Measurements from ENCODE around the gene ANKRD55.
"Not testable (repeated sequence)": the region's sequence is repeated elsewhere in the genome, so short reads cannot be mapped to it uniquely, and the experiment has no call there.

Gene ANKRD55

DNA sequence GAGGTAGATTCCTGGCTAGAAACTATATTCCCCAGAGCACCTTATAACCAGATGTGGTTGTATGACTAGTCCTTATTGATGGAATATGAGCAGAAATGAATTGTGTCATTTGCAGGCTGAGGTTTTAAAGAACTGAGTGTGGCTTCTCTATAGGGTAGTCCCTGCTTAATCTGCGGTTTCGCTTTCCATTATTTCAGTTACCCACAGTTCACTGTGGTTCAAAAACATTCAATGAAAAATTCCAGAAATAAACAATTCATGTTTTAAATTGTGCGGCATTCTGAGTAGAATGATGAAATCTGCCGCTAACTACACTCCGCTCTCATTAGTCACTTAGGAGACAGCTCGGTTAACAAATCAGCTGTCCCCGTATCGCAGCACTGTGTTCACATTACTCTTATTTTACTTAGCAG lies 65.1 kb downstream of the ANKRD55 start:
- no peak for DNase-seq (ENCODE audit: low read depth in 2 of 2)

DNA sequence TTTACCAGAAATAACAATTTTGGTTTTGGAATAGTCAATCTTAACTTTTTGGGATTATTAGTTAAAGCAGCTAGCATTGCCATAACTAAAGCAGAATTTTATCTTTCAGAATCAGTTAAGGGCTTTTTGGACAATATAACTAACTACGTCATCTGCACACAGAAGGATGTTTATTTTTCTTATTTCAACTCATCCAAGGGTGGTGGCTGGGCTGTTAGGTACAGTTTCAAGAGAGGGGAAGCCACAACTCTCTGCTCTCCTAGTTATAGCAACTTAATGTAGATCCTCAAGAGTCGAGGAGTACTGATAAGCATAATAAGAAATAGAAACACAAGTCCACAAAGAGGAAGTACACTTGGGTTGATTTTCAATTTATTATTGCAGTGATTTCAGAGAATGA lies 65.6 kb downstream of the ANKRD55 start:
- no peak for DNase-seq (ENCODE audit: low read depth in 2 of 2)

DNA sequence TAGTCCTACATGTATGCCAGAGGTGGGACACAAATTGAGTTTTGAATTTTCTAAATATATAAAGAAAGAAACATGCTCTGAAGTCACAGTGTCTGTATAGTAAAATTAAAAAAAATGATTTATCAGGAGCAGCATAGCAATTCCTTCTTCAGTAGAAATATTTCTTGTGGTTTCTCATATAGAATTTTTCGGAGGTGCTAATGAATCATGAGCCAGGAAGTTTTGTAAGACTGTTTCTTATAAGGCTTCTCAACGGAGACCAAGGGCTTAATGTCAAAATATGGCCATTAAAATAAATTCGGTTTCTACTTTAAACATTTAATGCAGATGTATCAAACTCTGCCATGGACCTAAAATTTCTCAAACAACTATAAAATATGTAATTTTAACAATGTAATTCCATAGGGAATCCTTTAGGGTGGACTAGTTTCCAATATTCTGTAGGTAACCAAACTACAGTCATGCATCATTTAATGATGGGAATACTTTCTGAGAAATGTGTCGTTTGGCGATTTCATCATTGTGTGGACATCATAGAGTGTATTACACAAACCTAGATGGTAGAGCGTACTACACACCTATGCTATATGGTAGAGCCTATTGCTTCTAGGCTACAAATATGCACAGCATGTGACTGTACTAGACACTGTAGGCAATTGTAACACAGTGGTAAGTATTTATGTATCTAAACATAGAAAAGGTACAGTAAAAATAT lies 66.3 kb downstream of the ANKRD55 start:
- DNase-seq (ENCODE audit: low read depth in 2 of 2), result no peak

DNA sequence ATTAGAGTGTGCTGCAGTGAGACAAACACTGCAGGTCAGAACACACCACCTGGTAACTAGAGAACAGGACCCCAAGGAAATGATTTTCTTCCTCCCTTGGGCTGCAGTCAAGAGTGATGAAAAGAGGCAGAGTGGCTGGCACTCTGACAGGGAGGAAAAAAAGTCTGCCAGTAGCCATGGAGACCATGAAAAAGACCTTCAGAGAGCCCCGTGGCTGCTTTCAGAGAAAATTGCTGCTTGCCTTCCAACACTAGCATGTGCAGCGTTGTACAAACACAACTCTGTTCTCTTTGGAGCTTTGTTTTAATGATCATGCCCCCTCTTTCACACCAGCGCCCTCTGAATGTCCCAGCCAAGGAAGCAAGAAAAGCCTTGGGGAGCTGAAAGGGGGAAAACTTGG lies 68.8 kb downstream of the ANKRD55 start:
- DNase-seq (ENCODE audit: low read depth in 2 of 2), result no peak

- DNase-seq (ENCODE audit: low read depth in 2 of 2), result no peak
Measured at GRCh38 chr5:56161927-56162326, 71.2 kb downstream of the ANKRD55 start.

DNA sequence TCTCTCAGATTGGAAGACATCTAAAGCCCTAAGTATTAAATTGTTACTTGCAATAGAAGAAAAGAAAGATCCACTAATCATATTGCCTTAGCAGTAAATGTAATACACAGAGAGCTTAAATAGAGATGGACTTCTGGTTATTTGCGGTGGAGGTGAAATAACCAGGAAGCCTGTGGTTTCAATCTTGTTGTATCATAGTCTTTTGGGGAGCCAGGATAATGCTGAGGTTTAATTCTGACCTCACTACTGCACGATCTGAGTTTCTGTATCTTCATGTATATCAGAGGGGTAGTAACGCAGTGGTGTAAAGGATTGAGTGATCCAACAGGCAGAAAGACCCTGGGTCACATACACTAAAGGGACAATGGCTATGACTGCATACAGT lies 71.7 kb downstream of the ANKRD55 start:
- DNase-seq (ENCODE audit: low read depth in 2 of 2), result no peak

- DNase-seq (ENCODE audit: low read depth in 2 of 2), result no peak
Measured at GRCh38 chr5:56160723-56161438, 72.2 kb downstream of the ANKRD55 start.

- no peak for DNase-seq (ENCODE audit: low read depth in 2 of 2)
Measured at GRCh38 chr5:56159521-56159947, 73.6 kb downstream of the ANKRD55 start.

DNA sequence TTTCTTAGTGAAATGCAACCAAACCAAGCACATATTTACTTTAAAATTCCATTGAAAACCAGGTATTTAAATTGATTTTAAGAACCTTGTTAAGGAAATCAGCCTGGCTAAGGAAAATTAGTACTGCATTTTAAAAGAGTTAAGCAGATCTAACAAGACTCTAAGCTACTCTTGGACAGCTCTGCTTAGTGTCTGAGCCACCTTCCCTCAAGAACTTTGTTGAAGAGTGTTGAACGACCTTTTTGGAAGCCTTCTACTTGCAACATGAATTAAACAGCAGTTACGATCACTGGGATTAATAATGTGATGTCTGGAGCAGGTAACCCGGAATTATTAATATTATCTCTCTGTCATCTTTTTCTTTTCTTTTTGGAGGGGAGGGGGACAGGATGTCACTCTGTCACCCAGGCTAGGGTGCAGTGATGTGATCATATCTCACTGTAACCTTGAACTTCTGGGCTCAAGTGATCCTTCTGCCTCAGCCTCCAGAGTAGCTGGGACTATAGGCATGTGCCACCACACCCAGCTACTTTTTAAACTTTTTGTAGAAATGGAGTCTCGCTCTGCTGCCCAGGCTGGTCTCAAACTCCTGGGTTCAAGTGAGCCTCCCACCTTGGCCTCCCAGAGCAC lies 74.7 kb downstream of the ANKRD55 start:
- DNase-seq (ENCODE audit: low read depth in 2 of 2), result no peak

GRCh38 chr5:56157191-56157621 lies 75.9 kb downstream of the ANKRD55 start:
- not testable (repeated sequence) for DNase-seq (ENCODE audit: low read depth in 2 of 2)

GRCh38 chr5:56156585-56157190 lies 76.4 kb downstream of the ANKRD55 start:
- DNase-seq (ENCODE audit: low read depth in 2 of 2), result not testable (repeated sequence)

DNA sequence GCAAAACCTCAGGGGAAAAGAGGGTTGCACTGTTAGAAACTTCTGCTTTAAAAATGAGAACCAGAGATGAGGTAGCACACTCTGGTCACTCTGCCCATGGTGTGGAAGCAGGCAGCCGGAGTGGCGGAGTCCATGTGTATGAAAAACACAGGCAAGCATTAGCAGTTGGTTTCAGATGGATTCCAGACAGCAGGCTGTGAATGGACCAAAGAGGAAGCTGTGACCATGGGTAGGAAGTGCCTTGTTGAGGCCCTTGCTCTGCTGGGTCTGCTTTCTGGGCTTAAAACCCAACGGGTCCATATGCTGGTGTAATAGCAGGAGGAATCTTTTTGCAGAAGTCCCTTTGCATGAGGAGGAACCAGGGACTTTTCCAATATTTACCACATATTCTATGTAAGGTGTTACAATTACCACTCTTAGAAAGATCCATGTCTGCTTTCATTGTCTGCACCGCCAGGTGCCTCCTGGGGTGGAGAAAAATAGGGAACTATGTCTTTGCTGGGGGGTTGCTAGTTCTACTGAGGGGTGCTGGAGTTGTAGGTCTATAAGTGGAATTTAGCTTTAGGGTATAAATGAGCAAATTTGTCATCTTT lies 77.0 kb downstream of the ANKRD55 start:
- DNase-seq (ENCODE audit: low read depth in 2 of 2), result no peak

GRCh38 chr5:56154732-56155484 lies 78.2 kb downstream of the ANKRD55 start:
- no peak for DNase-seq (ENCODE audit: low read depth in 2 of 2)

DNA sequence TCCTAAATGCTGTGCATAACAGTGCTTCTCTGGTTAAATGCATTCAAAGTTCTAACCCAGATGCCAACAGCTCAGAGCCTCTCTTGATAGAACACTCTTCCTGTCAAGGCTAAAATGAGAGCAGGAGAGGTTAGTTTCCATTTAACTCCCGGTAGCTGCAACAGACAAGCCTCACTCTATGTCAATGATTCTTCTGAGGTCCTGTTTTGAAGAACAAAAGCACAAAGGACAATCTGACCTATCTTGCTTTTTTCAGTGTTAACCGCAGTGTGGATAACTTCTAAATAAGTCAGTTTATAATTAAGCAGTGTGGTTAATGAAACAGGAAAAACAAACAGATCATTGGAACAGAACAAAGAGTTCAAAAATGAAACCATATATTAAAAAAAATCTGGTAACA lies 80.7 kb downstream of the ANKRD55 start:
- DNase-seq (ENCODE audit: low read depth in 2 of 2), result no peak

DNA sequence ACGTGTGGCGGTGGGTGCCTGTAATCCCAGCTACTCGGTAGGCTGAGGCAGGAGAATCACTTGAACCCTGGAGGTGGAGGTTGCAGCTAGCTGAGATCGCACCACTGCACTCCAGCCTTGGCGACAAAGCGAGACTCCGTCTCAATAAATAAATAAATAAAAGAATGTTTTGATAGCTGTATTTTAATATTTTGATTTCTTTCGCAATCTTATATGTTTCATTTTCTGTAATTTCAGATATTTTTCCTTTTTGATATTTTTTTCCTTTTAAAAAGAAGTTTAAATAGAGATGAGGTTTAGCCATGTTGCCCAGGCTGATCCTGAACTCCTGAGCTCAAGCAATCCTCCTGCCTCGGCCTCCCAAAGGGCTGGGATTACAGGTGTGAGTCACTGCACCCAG lies 82.4 kb downstream of the ANKRD55 start:
- DNase-seq (ENCODE audit: low read depth in 2 of 2), result not testable (repeated sequence)

DNA sequence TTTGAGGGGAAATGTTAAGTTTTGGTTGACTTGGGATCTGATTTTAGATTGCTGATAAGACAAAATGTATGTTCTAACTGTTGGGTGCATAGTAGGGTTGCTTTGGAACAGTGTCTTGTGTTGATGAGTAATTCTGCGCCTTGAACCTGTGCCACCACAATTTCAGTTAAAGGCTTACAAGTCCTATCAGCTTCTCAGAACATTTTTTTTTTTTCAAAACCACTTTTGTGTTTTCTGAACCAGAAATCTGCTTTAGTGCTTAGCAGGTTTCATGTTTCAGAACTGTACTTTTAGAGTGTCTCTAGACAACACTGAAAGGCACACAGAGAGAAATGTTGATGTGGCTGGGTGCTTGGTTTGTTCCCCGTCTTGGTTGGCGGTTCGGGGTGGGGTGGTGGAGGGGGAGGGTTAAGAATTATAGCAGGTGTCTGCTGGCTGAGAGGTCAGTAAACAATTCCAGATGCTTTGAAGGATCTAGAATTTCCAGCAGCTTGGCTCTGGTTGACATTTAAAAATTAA lies 84.6 kb downstream of the ANKRD55 start:
- DNase-seq (ENCODE audit: low read depth in 2 of 2), result no peak

DNA sequence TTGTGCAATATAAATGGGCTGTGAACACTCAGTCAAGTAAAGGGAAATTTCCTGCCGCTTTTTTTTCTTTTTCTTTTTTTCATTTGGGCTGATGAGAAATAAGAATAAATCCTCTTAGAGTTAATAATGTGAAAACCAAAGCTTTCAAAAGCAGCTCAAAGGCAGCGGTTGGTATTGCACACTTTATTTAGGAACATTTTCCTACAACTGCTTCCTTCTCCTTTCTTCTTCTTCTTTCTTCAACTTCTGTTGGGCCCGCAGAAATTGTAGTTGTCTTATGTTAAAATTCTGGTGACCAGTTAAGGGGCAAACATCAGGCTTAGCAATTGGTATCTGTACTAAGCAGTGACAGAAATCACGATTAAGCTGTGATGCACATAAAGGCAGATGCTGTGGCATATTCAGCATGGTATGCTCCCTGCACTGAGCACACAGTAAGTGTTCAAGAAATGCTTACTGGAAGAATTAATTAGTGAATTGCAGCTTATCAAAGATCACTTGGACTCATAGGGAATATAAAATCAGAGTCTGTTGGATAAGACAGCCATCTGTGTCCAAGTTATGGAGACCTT lies 85.4 kb downstream of the ANKRD55 start:
- no peak for DNase-seq (ENCODE audit: low read depth in 2 of 2)

- DNase-seq (ENCODE audit: low read depth in 2 of 2), result no peak
Measured at GRCh38 chr5:56147106-56147505, 86.0 kb downstream of the ANKRD55 start.

- no peak for DNase-seq (ENCODE audit: low read depth in 2 of 2)
Measured at GRCh38 chr5:56146674-56147073, 86.5 kb downstream of the ANKRD55 start.

GRCh38 chr5:56145511-56145910 lies 87.6 kb downstream of the ANKRD55 start:
- no peak for DNase-seq (ENCODE audit: low read depth in 2 of 2)

- DNase-seq (ENCODE audit: low read depth in 2 of 2), result no peak
Measured at GRCh38 chr5:56145106-56145505, 88.0 kb downstream of the ANKRD55 start.
